ENCODE measurements around the gene CAPG. TPM values are rescaled to one million over a fixed set of nuclear protein-coding genes. Genes with fewer than 3 reads are reported as not detected.

Gene CAPG
- 87.2 to 106 TPM (median 91.7 TPM) in 5 replicates for total RNA-seq (2022; extraction: Qiagen RNA extraction; ENCODE audit: low read depth)

GRCh38 chr2:85409845-85410583 is at the start of gene CAPG:
CAPG (minus strand) TSS chr2:85410366; CDS start chr2:85402145, 8,221 bp downstream.

GRCh38 chr2:85418132-85419008 is 8.2 kb upstream of the CAPG start, which contains the start of gene SH2D6:
SH2D6 (plus strand) TSS chr2:85418714; CDS start chr2:85429466, 10,752 bp downstream.

GRCh38 chr2:85354286-85355072 is 55.7 kb downstream of the CAPG start, which contains the start of the genes ELMOD3 and RETSAT:
ELMOD3 (plus strand) TSS chr2:85354769; CDS start chr2:85357199, 2,430 bp downstream.
RETSAT (minus strand) TSS chr2:85354528; CDS start chr2:85354507, 21 bp downstream.

Other genes with a start within 250 kb of the CAPG start
- 96.3 to 120 TPM (median 114 TPM) in 5 replicates for gene TGOLN2, start 82.4 kb downstream of the CAPG start, total RNA-seq (2022; extraction: Qiagen RNA extraction; ENCODE audit: low read depth)
- 46.7 to 49.9 TPM (median 47.5 TPM) in 5 replicates for gene RETSAT, start 55.8 kb downstream of the CAPG start, total RNA-seq (2022; extraction: Qiagen RNA extraction; ENCODE audit: low read depth)
- 7.1 to 13.7 TPM (median 12.6 TPM) in 5 replicates for gene ELMOD3, start 55.6 kb downstream of the CAPG start, total RNA-seq (2022; extraction: Qiagen RNA extraction; ENCODE audit: low read depth)
- 0.60 to 1.2 TPM (median 0.83 TPM) in 5 replicates for gene SH2D6, start 8.3 kb upstream of the CAPG start, total RNA-seq (2022; extraction: Qiagen RNA extraction; ENCODE audit: low read depth)
- gene MAT2A, start 128.8 kb upstream of the CAPG start, total RNA-seq (2022; extraction: Qiagen RNA extraction; ENCODE audit: low read depth) = 446 to 524 TPM (median 495 TPM) in 5 replicates
- 39.4 to 45.2 TPM (median 45.0 TPM) in 5 replicates for gene GGCX, start 151.1 kb upstream of the CAPG start, total RNA-seq (2022; extraction: Qiagen RNA extraction; ENCODE audit: low read depth)
- 12.9 to 20.2 TPM (median 16.3 TPM) in 5 replicates for gene VAMP8, start 167.2 kb upstream of the CAPG start, total RNA-seq (2022; extraction: Qiagen RNA extraction; ENCODE audit: low read depth)
- gene VAMP5, start 174.1 kb upstream of the CAPG start, total RNA-seq (2022; extraction: Qiagen RNA extraction; ENCODE audit: low read depth) = 0.15 TPM in 1 of 5 replicates, not detected in the others
- gene RNF181, start 185.4 kb upstream of the CAPG start, total RNA-seq (2022; extraction: Qiagen RNA extraction; ENCODE audit: low read depth) = 182 to 196 TPM (median 191 TPM) in 5 replicates
- 9.3 to 13.0 TPM (median 12.3 TPM) in 5 replicates for gene TMEM150A, start 192.3 kb upstream of the CAPG start, total RNA-seq (2022; extraction: Qiagen RNA extraction; ENCODE audit: low read depth)
- gene C2orf68, start 201.7 kb upstream of the CAPG start, total RNA-seq (2022; extraction: Qiagen RNA extraction; ENCODE audit: low read depth) = 16.8 to 28.0 TPM (median 26.6 TPM) in 5 replicates
- 67.9 to 77.8 TPM (median 71.8 TPM) in 5 replicates for gene USP39, start 205.8 kb upstream of the CAPG start, total RNA-seq (2022; extraction: Qiagen RNA extraction; ENCODE audit: low read depth)

All from A549 treated with DMSO at 1 μM for 4 hours (cell line).